Measurements from ENCODE around the gene GAN. TPM values are rescaled to one million over a fixed set of nuclear protein-coding genes. Genes with fewer than 3 reads are reported as not detected.

The GAN gene
- total RNA-seq, 4 donors from 2014 or later, result 9.6 to 14.8 (median 11.7) TPM

GRCh38 chr16:81436386-81436785 is 121.6 kb downstream of the GAN start:
- H3K9me3 ChIP-seq, result no peaks in the 10 kb centered on the region
- no peak for DNase-seq (ENCODE audit: extremely low spot score)
- WGBS, result 91% methylated on average over 6 of the region's 6 CpGs
- no peak overlapping the region for H3K27ac ChIP-seq (replicated peaks in 1 of 4)
- H3K36me3 ChIP-seq, result no peaks in the 10 kb centered on the region
- no peak for TF ChIP-seq POLR2A (IDR thresholded peaks at IDR 0.05; ENCODE audit: low read depth)
- peaks cover 0 to 11% (median 5%) of the 10 kb centered on the region in 4 donors for H3K4me1 ChIP-seq
- H3K27me3 ChIP-seq, result peaks cover 0 to 18% (median 0%) of the 10 kb centered on the region in 4 donors
- intact Hi-C loops (cut with DNase I), result no loop called here
- no peak overlapping the region for H3K4me3 ChIP-seq

GRCh38 chr16:81437865-81438264 is 123.1 kb downstream of the GAN start:
- H3K27me3 ChIP-seq, result peaks cover 0 to 18% (median 0%) of the 10 kb centered on the region in 4 donors
- intact Hi-C loops (cut with DNase I), result no loop called here
- H3K4me3 ChIP-seq, result no peak overlapping the region
- TF ChIP-seq POLR2AphosphoS5 (IDR thresholded peaks at IDR 0.05) (no peak), CTCF (IDR thresholded peaks at IDR 0.05) (no peak)
- no peak for DNase-seq (ENCODE audit: extremely low spot score)
- H3K4me1 ChIP-seq, result peaks cover 0 to 14% (median 6%) of the 10 kb centered on the region in 4 donors
- 59% methylated on average over 10 of the region's 10 CpGs for WGBS
- H3K36me3 ChIP-seq, result no peaks in the 10 kb centered on the region
- H3K27ac ChIP-seq (replicated peaks in 1 of 4), result no peak overlapping the region
- H3K9me3 ChIP-seq, result no peaks in the 10 kb centered on the region

Other genes with a start within 250 kb of the GAN start
- 1 to 10 TPM in 2 of 4 donors, not detected in 2; 1.6 to 2.7 TPM for gene C16orf46, start 237.7 kb upstream of the GAN start, total RNA-seq
- 10 to 100 TPM; 12.6 to 20.8 (median 16.6) TPM for gene GCSH, start 218.6 kb upstream of the GAN start, total RNA-seq
- gene BCO1, start 76.3 kb upstream of the GAN start, total RNA-seq, result under 1 TPM in 3 of 4 donors, not detected in 1; 0.11 to 0.42 (median 0.17) TPM
- 10 to 100 TPM; 14.5 to 24.6 (median 21.0) TPM for gene CMIP, start 129.8 kb downstream of the GAN start, total RNA-seq

Measured in esophagus muscularis mucosa (tissue), 4 donors.